ENCODE results near the gene LRRC3C.

LRRC3C gene

DNA sequence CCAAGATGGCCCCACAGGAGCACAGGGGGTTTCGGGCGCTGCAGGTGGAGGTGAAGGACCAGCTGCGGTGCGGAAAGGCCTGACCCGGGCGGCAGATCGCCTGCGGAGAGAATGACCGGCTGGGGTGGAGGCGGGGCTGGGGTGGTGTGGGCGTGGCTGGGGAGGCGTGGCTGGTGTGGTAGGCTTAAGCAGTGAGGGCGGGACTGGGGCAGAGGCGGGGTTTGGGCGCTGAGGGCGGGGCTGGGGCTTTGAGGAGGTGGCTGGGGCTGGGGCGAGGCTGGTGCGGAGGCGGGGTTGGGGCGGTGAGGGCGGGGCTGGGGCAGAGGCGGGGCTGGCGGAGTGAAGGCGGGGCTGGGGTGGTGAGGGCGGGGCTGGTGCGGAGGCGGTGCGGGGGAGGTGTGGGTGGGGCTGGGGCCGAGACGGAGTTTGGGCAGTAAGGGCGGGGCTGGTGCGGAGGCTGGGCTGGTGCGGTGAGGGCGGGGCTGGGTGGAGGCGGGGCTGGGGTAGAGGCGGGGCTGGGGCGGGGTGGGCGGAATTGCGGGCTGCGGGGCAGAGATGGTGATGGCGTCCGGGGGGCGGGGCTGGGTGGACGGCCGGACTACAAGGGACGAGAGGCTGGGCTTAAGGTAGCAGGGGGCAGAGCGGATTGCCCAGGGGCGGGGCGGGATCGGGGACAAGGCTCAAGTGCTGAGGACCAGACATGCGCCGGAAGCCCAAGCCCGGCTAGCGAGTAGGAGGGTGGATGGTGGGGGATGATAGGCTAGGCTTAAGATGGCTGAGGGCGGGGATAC, 25.3 kb downstream of the LRRC3C start:
- Histone ChIP-seq H3K9ac (ENCODE audit: low read depth, low read length, poor library complexity, severe bottlenecking) (peak overlapping the region; percentile 47), H3F3A (ENCODE audit: low read depth) (no peaks in the 10 kb centered on the region), H3K4me2 (ENCODE audit: low read depth, low read length, poor library complexity, severe bottlenecking) (peak overlapping the region; percentile 65), H3K9me2 (replicated peaks; ENCODE audit: low read depth, low read length) (no peaks in the 10 kb centered on the region), H3K9me3 (ENCODE audit: insufficient read depth, low read depth, low read length) (no peaks in the 10 kb centered on the region), H2AFZ (ENCODE audit: low read length) (peak overlapping the region; percentile 89), H4K20me1 (ENCODE audit: insufficient read depth, low read length, poor library complexity, severe bottlenecking) (no peaks in the 10 kb centered on the region), H3K4me1 (ENCODE audit: insufficient read depth, low read length, poor library complexity, severe bottlenecking) (peaks cover 11% of the 10 kb centered on the region), H3K4me3 (ENCODE audit: low read length, poor library complexity, severe bottlenecking) (peak overlapping the region; percentile 67), H3K27me3 (ENCODE audit: insufficient read depth, low read length, poor library complexity, severe bottlenecking) (no peaks in the 10 kb centered on the region), H3K79me2 (ENCODE audit: insufficient read depth, low read length) (no peaks in the 10 kb centered on the region), H3K36me3 (ENCODE audit: insufficient read depth, low read length) (no peaks in the 10 kb centered on the region)
- TF ChIP-seq, protein P1, sequence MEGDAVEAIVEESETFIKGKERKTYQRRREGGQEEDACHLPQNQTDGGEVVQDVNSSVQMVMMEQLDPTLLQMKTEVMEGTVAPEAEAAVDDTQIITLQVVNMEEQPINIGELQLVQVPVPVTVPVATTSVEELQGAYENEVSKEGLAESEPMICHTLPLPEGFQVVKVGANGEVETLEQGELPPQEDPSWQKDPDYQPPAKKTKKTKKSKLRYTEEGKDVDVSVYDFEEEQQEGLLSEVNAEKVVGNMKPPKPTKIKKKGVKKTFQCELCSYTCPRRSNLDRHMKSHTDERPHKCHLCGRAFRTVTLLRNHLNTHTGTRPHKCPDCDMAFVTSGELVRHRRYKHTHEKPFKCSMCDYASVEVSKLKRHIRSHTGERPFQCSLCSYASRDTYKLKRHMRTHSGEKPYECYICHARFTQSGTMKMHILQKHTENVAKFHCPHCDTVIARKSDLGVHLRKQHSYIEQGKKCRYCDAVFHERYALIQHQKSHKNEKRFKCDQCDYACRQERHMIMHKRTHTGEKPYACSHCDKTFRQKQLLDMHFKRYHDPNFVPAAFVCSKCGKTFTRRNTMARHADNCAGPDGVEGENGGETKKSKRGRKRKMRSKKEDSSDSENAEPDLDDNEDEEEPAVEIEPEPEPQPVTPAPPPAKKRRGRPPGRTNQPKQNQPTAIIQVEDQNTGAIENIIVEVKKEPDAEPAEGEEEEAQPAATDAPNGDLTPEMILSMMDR (conservative IDR thresholded peaks at IDR 0.05; ENCODE audit: low read length): no peak
- TF ChIP-seq EZH2phosphoT487 (IDR thresholded peaks at IDR 0.05; ENCODE audit: borderline replicate concordance): no peak

DNA sequence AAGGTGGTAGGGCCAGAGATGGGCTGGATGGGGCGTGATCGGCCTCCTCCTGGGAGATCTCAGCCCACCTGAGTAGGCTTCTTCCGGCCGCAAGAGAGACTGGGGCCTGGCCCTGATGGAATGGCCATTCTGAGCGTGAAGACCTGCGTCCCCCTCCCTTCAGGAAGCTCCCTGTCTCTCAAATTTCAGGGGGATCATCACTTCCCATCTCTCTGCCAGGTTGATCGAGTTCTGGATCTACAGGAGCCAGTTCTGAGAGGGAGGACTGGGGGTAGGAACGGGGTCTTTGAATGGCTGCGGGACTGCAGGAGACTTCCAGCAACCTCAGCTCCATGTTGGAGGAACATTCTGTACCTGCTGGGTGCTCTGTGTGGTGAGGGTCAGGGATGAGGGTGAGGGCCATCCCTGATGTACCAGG, 25.9 kb downstream of the LRRC3C start:
- Histone ChIP-seq H3K4me1 (ENCODE audit: insufficient read depth, low read length, poor library complexity, severe bottlenecking) (peaks cover 5% of the 10 kb centered on the region), H3K9ac (ENCODE audit: low read depth, low read length, poor library complexity, severe bottlenecking) (peak overlapping the region; percentile 47), H3K36me3 (ENCODE audit: insufficient read depth, low read length) (no peaks in the 10 kb centered on the region), H4K20me1 (ENCODE audit: insufficient read depth, low read length, poor library complexity, severe bottlenecking) (no peaks in the 10 kb centered on the region), H3K27me3 (ENCODE audit: insufficient read depth, low read length, poor library complexity, severe bottlenecking) (no peaks in the 10 kb centered on the region), H3K9me3 (ENCODE audit: insufficient read depth, low read depth, low read length) (no peaks in the 10 kb centered on the region), H2AFZ (ENCODE audit: low read length) (peak overlapping the region; percentile 89), H3K4me2 (ENCODE audit: low read depth, low read length, poor library complexity, severe bottlenecking) (peak overlapping the region; percentile 65), H3K79me2 (ENCODE audit: insufficient read depth, low read length) (no peaks in the 10 kb centered on the region), H3K9me2 (replicated peaks; ENCODE audit: low read depth, low read length) (no peaks in the 10 kb centered on the region), H3K4me3 (ENCODE audit: low read length, poor library complexity, severe bottlenecking) (peak overlapping the region; percentile 67), H3F3A (ENCODE audit: low read depth) (no peaks in the 10 kb centered on the region)
- TF ChIP-seq EZH2phosphoT487 (IDR thresholded peaks at IDR 0.05; ENCODE audit: borderline replicate concordance): no peak
- TF ChIP-seq, protein P1 (conservative IDR thresholded peaks at IDR 0.05; ENCODE audit: low read length): no peak

DNA sequence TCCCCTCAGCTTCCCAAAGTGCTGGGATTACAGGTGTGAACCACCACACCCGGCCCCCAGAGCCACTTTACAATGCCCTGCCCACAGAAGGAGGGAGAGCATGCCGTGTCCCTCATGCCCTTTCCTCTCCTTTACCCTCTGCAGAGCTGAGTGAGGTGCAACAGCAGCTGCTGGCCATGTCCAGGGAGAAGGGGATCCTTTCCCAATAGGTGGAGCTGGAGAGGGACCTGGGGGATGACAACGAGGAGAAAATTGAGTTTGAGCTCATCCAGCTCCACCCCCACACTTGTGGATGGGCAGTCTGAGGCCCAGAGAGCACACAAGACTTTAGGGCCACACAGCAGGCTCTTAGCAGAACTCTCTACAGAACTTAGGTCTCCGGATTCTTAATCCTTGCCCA, 27.3 kb downstream of the LRRC3C start:
- no peaks in the 10 kb centered on the region for H4K20me1 ChIP-seq (ENCODE audit: insufficient read depth, low read length, poor library complexity, severe bottlenecking)
- no peaks in the 10 kb centered on the region for H3K79me2 ChIP-seq (ENCODE audit: insufficient read depth, low read length)
- H3K9ac ChIP-seq (ENCODE audit: low read depth, low read length, poor library complexity, severe bottlenecking): no peak overlapping the region
- no peaks in the 10 kb centered on the region for H3K9me3 ChIP-seq (ENCODE audit: insufficient read depth, low read depth, low read length)
- H3K27me3 ChIP-seq (ENCODE audit: insufficient read depth, low read length, poor library complexity, severe bottlenecking): no peaks in the 10 kb centered on the region
- H3K4me2 ChIP-seq (ENCODE audit: low read depth, low read length, poor library complexity, severe bottlenecking): no peak overlapping the region
- H3K4me3 ChIP-seq (ENCODE audit: low read length, poor library complexity, severe bottlenecking): no peak overlapping the region
- no peaks in the 10 kb centered on the region for H3F3A ChIP-seq (ENCODE audit: low read depth)
- H3K4me1 ChIP-seq (ENCODE audit: insufficient read depth, low read length, poor library complexity, severe bottlenecking): no peaks in the 10 kb centered on the region
- H2AFZ ChIP-seq (ENCODE audit: low read length): no peak overlapping the region
- no peaks in the 10 kb centered on the region for H3K9me2 ChIP-seq (replicated peaks; ENCODE audit: low read depth, low read length)
- TF ChIP-seq, protein P1 (conservative IDR thresholded peaks at IDR 0.05; ENCODE audit: low read length): no peak
- no peak for TF ChIP-seq EZH2phosphoT487 (IDR thresholded peaks at IDR 0.05; ENCODE audit: borderline replicate concordance)
- no peaks in the 10 kb centered on the region for H3K36me3 ChIP-seq (ENCODE audit: insufficient read depth, low read length)

Data from Loucy (cell line).